Measurements from ENCODE around the gene EML4.

GRCh38 chr2:42325609-42326008 lies 156.5 kb downstream of the EML4 start:
- TF ChIP-seq POLR2A (IDR thresholded peaks at IDR 0.05) (no peak), CTCF (IDR thresholded peaks at IDR 0.05 in 8 of 11, conservative IDR thresholded peaks at IDR 0.05 in 3 of 11) (no peak)

All from spleen (tissue), 7 donors.